Measurements from ENCODE around the gene FALEC. TPM values are rescaled to one million over a fixed set of nuclear protein-coding genes. Genes with fewer than 3 reads are reported as not detected.

FALEC gene
- total RNA-seq, 2 donors from 2014 or later, result 0.70 to 1.6 TPM

- Mint-ChIP-seq H3K9me3 (no peaks in the 10 kb centered on the region), H3K27ac (peak overlapping the region; percentile 99), H3K36me3 (ENCODE audit: low read depth) (peaks cover 2% of the 10 kb centered on the region), H3K4me1 (peaks cover 42% of the 10 kb centered on the region), H3K4me3 (peak overlapping the region; percentile 65), H3K27me3 (ENCODE audit: insufficient read depth) (no peaks in the 10 kb centered on the region)
- H3K9me3 ChIP-seq (ENCODE audit: control insufficient read depth, low read length), result no peaks in the 10 kb centered on the region
- H3K4me3 ChIP-seq (ENCODE audit: low read length), result peak overlapping the region; percentile 89
- peak overlapping the region; percentile 99 for H3K27ac ChIP-seq (ENCODE audit: low read depth, low read length)
- TF ChIP-seq, protein P1, sequence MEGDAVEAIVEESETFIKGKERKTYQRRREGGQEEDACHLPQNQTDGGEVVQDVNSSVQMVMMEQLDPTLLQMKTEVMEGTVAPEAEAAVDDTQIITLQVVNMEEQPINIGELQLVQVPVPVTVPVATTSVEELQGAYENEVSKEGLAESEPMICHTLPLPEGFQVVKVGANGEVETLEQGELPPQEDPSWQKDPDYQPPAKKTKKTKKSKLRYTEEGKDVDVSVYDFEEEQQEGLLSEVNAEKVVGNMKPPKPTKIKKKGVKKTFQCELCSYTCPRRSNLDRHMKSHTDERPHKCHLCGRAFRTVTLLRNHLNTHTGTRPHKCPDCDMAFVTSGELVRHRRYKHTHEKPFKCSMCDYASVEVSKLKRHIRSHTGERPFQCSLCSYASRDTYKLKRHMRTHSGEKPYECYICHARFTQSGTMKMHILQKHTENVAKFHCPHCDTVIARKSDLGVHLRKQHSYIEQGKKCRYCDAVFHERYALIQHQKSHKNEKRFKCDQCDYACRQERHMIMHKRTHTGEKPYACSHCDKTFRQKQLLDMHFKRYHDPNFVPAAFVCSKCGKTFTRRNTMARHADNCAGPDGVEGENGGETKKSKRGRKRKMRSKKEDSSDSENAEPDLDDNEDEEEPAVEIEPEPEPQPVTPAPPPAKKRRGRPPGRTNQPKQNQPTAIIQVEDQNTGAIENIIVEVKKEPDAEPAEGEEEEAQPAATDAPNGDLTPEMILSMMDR (conservative IDR thresholded peaks at IDR 0.05), result peak; percentile 85
- H3K4me1 ChIP-seq (ENCODE audit: control insufficient read depth, insufficient read depth, low read length), result peaks cover 10% of the 10 kb centered on the region
- H3K36me3 ChIP-seq (ENCODE audit: control insufficient read depth, insufficient read depth, low read length), result peaks cover 2% of the 10 kb centered on the region
- no peaks in the 10 kb centered on the region for H3K27me3 ChIP-seq (ENCODE audit: control insufficient read depth, insufficient read depth, low read length, poor library complexity, severe bottlenecking)
- WGBS, 2 experiments (ENCODE audit: insufficient coverage in 1 of 2, insufficient read length in 1 of 2), result 0 to 13% methylated on average over 11 to 16 of the region's 17 CpGs
- DNase-seq, result peak; percentile 97
- peak overlapping the region; percentile 92 for H3K9ac ChIP-seq (ENCODE audit: extremely low read depth, low read length, poor library complexity, severe bottlenecking)
These were observed 45.2 kb downstream of the FALEC start for GRCh38 chr1:150560576-150561253.

DNA sequence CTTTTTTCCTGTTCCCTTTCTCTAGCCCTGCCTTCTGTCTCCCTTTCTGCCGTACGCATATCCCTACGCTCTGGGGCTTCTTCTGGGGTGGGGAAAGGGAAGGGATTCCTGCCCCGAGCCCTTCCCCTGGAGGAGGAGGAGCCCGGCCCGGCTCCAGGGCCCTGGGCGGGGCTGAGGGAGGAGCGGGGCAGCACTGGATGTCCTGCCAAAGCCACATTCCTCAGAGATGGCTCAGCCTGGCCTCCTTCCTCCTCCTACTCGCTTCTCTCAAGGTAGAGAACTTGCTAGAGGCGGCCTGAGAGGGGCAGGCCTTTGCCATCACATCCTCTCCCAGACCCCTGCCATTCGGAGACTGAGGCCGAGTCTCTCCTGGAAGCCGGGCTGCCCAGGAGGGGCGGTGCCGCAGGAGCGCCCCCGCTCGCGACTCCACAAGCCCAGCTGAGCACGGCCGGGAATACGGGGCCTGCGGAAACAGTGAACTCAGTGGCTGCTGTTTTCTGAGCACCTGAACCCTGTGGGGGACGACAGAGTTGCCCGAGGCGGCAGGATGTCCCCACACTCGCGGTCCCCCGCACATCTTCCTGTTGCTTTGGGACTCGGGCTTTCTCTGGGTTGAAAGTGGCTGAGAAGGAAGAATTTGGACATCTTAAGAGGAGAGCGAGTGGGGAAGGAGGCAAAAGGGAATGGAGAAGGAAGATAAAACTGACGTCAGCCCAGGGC is 45.9 kb downstream of the FALEC start:
- H3K4me1 ChIP-seq (ENCODE audit: control insufficient read depth, insufficient read depth, low read length), result peaks cover 10% of the 10 kb centered on the region
- TF ChIP-seq, protein P1 (conservative IDR thresholded peaks at IDR 0.05), result no peak
- no peaks in the 10 kb centered on the region for H3K9me3 ChIP-seq (ENCODE audit: control insufficient read depth, low read length)
- H3K9ac ChIP-seq (ENCODE audit: extremely low read depth, low read length, poor library complexity, severe bottlenecking), result peak overlapping the region; percentile 92
- DNase-seq, result peak; percentile 97
- peak overlapping the region; percentile 99 for H3K27ac ChIP-seq (ENCODE audit: low read depth, low read length)
- H3K36me3 ChIP-seq (ENCODE audit: control insufficient read depth, insufficient read depth, low read length), result no peaks in the 10 kb centered on the region
- WGBS, 2 experiments (ENCODE audit: insufficient coverage in 1 of 2, insufficient read length in 1 of 2), result 0 to 1% methylated on average over 6 to 32 of the region's 32 CpGs
- Mint-ChIP-seq H3K4me1 (peaks cover 40% of the 10 kb centered on the region), H3K27me3 (ENCODE audit: insufficient read depth) (no peaks in the 10 kb centered on the region), H3K27ac (peak overlapping the region; percentile 99), H3K9me3 (no peaks in the 10 kb centered on the region), H3K4me3 (peak overlapping the region; percentile 65), H3K36me3 (ENCODE audit: low read depth) (peaks cover 2% of the 10 kb centered on the region)
- peak overlapping the region; percentile 89 for H3K4me3 ChIP-seq (ENCODE audit: low read length)
- H3K27me3 ChIP-seq (ENCODE audit: control insufficient read depth, insufficient read depth, low read length, poor library complexity, severe bottlenecking), result no peaks in the 10 kb centered on the region

DNA sequence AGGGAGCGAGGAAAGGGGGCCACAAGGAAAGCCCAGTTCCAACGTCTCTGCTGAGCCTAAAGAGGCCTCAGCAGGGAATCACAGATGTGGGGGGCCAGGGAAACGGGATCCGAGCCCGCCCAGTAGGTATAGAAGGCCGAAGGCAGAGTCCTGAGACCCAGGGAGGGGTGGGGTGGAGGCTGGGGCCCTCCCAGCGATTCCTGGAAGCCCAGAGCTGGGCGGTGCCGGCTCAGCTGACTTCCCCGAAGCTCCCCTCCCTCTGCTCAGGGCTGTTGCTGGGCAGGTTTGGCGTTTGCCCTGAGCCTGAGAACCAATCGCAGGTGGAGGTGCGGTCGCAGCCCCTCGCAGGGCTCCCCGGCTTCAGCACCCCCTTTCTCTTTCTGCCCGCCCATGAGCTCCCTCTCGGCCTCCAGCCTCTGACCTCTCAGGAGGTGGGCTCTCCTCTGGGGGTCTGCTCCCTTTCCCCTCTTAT is 46.5 kb downstream of the FALEC start:
- H3K4me1 Mint-ChIP-seq, result peaks cover 37% of the 10 kb centered on the region
- peak overlapping the region; percentile 65 for H3K4me3 Mint-ChIP-seq
- peaks cover 2% of the 10 kb centered on the region for H3K36me3 Mint-ChIP-seq (ENCODE audit: low read depth)
- H3K9me3 Mint-ChIP-seq, result no peaks in the 10 kb centered on the region
- Histone ChIP-seq H3K27me3 (ENCODE audit: control insufficient read depth, insufficient read depth, low read length, poor library complexity, severe bottlenecking) (no peaks in the 10 kb centered on the region), H3K9ac (ENCODE audit: extremely low read depth, low read length, poor library complexity, severe bottlenecking) (peak overlapping the region; percentile 92), H3K4me1 (ENCODE audit: control insufficient read depth, insufficient read depth, low read length) (peaks cover 10% of the 10 kb centered on the region), H3K9me3 (ENCODE audit: control insufficient read depth, low read length) (no peaks in the 10 kb centered on the region), H3K4me3 (ENCODE audit: low read length) (peak overlapping the region; percentile 89), H3K36me3 (ENCODE audit: control insufficient read depth, insufficient read depth, low read length) (no peaks in the 10 kb centered on the region), H3K27ac (ENCODE audit: low read depth, low read length) (peak overlapping the region; percentile 99)
- 2 to 3% methylated on average over 10 to 18 of the region's 18 CpGs for WGBS, 2 experiments (ENCODE audit: insufficient coverage in 1 of 2, insufficient read length in 1 of 2)
- DNase-seq, result peak; percentile 95
- TF ChIP-seq, protein P1 (conservative IDR thresholded peaks at IDR 0.05), result no peak
- H3K27ac Mint-ChIP-seq, result peak overlapping the region; percentile 99
- no peaks in the 10 kb centered on the region for H3K27me3 Mint-ChIP-seq (ENCODE audit: insufficient read depth)

Data from endodermal cell (in vitro differentiated cells).